Astrocyte of the hippocampus (primary cell): Measurements from ENCODE around the gene ZFAND3.

ENCODE experiments used
- DNase-seq: peaks from one replicate; pipeline ENCODE4 v3.0.0; 2011; ENCODE audit warnings: low read depth, low spot score

The ZFAND3 gene

GRCh38 chr6:37894585-37894984 is 75.1 kb downstream of the ZFAND3 start:
- DNase-seq: no peak

- peak; percentile 83 for DNase-seq
Observed at GRCh38 chr6:37897321-37897720, 77.8 kb downstream of the ZFAND3 start.

- no peak for DNase-seq
Observed at GRCh38 chr6:37897818-37898515, 78.4 kb downstream of the ZFAND3 start.

- no peak for DNase-seq
Observed at GRCh38 chr6:37903351-37904340, 84.1 kb downstream of the ZFAND3 start.

GRCh38 chr6:37904590-37904989 is 85.1 kb downstream of the ZFAND3 start:
- no peak for DNase-seq

GRCh38 chr6:37906121-37906520 is 86.6 kb downstream of the ZFAND3 start:
- no peak for DNase-seq

GRCh38 chr6:37910998-37911397 is 91.5 kb downstream of the ZFAND3 start:
- DNase-seq: no peak

GRCh38 chr6:37913210-37913609 is 93.7 kb downstream of the ZFAND3 start:
- DNase-seq: no peak

GRCh38 chr6:37915463-37915862 is 95.9 kb downstream of the ZFAND3 start:
- no peak for DNase-seq

- DNase-seq: no peak
Observed at GRCh38 chr6:37916149-37916548, 96.6 kb downstream of the ZFAND3 start.

GRCh38 chr6:37916675-37917074 is 97.1 kb downstream of the ZFAND3 start:
- no peak for DNase-seq

- DNase-seq: no peak
Observed at GRCh38 chr6:37917566-37917965, 98.0 kb downstream of the ZFAND3 start.

- no peak for DNase-seq
Observed at GRCh38 chr6:37919417-37920157, 100.1 kb downstream of the ZFAND3 start.

- no peak for DNase-seq
Observed at GRCh38 chr6:37920667-37921066, 101.1 kb downstream of the ZFAND3 start.

GRCh38 chr6:37922563-37922962 is 103.0 kb downstream of the ZFAND3 start:
- DNase-seq: no peak

- DNase-seq: no peak
Observed at GRCh38 chr6:37923514-37923913, 104.0 kb downstream of the ZFAND3 start.

- no peak for DNase-seq
Observed at GRCh38 chr6:37926661-37927060, 107.1 kb downstream of the ZFAND3 start.

- DNase-seq: no peak
Observed at GRCh38 chr6:37928217-37928616, 108.7 kb downstream of the ZFAND3 start.

- no peak for DNase-seq
Observed at GRCh38 chr6:37930288-37930971, 110.9 kb downstream of the ZFAND3 start.

- no peak for DNase-seq
Observed at GRCh38 chr6:37931066-37931465, 111.5 kb downstream of the ZFAND3 start.

GRCh38 chr6:37934276-37934675 is 114.7 kb downstream of the ZFAND3 start:
- no peak for DNase-seq
